NCI-H524 (cell line): ENCODE results near the gene MGAT4D.
"Not testable (repeated sequence)": the region's sequence is repeated elsewhere in the genome, so short reads cannot be mapped to it uniquely, and the experiment has no call there.

Experiments used
- DNase-seq, 2 experiments: peaks; one replicate each; lab custom pipeline; 2025; lab: John Stamatoyannopoulos, UW

The MGAT4D gene

GRCh38 chr4:140439644-140440142, 58.4 kb downstream of the MGAT4D start:
- DNase-seq, result no peak

GRCh38 chr4:140427919-140428471, 70.1 kb downstream of the MGAT4D start:
- no peak for DNase-seq

- peak; percentile 63 to 78 for DNase-seq
Observed at GRCh38 chr4:140427106-140427918, 70.8 kb downstream of the MGAT4D start, which contains the start of gene CLGN. Gene CLGN (minus strand): TSS chr4:140427648. CDS start chr4:140413078, 14,570 bp downstream.

- DNase-seq, result peak; percentile 36 to 61
Observed at GRCh38 chr4:140426610-140427105, 71.4 kb downstream of the MGAT4D start.

- DNase-seq, result no peak
Observed at GRCh38 chr4:140423106-140423505, 75.0 kb downstream of the MGAT4D start.

GRCh38 chr4:140413130-140413969, 84.7 kb downstream of the MGAT4D start:
- not testable (repeated sequence) for DNase-seq

- DNase-seq, result no peak
Observed at GRCh38 chr4:140408974-140409373, 89.1 kb downstream of the MGAT4D start.

- no peak for DNase-seq
Observed at GRCh38 chr4:140406292-140406691, 91.8 kb downstream of the MGAT4D start.

- DNase-seq, result no peak
Observed at GRCh38 chr4:140400111-140400510, 98.0 kb downstream of the MGAT4D start.

GRCh38 chr4:140395668-140396067, 102.4 kb downstream of the MGAT4D start:
- peak in 1 of 2 experiments; percentile 14 for DNase-seq
